ENCODE results near the gene ROR2.
A peak's percentile ranks its signal among the peaks of the same experiment; 100 is the strongest.

ROR2 gene

GRCh38 chr9:91714874-91715615, 235.0 kb downstream of the ROR2 start:
- DNase-seq (ENCODE audit: low spot score) = no peak

DNA sequence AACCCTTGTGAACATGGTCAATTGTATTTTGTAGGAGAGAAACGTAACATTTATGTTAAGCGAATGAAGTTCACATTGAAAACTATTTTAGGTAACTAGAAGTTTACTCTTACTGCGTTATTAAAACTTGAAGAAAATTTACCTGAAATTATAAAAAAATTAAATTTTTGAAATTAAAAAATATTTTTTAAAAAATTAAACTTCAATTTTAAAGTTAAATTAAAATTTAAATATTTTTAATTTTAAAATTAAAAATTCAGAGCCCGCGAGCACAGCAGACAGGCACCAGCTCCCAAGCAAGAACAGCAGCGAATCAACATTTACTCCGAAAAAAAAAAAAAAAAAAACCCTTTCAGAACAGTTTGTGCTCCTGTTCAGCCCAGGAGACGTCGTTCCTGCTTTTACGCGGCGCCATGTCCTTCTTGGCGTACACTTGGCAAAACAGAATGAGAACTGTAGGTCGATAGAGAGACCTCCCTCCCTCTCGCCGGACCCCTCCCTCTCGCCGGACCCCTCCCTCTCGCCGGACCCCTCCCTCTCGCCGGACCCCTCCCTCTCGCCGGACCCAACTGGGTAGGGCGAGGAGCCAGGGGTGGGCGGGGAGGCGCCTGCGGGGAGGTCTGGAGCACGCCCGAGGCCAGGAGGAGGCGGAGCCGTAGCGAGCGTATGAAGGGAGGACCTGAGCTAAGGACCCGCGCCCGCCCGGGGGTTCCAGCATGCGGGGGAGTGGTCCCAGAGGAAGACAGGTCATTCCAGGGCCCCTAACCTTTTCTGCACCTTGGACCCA, 235.8 kb downstream of the ROR2 start:
- DNase-seq (ENCODE audit: low spot score) = peak; percentile 54

DNA sequence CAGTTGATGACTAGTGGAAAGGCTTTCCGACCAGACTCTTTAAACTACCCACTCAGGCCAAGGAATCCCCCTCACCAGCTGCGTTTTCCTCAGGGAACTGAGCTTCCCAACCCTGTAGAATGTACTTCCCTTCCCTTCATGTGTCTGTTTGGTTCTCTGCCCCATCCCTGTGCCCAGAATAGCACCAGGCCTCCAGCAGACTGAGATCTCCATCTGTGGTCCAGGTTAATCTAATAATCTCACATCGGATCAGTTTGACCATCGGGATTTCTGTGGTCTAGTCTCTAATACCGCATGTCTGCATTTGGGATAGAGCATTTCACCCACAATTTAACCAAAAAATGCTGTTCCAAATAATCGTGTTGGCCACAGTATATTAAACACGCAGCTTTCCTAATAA, 237.2 kb downstream of the ROR2 start:
- DNase-seq (ENCODE audit: low spot score) = no peak

- DNase-seq (ENCODE audit: low spot score) = no peak
Observed at GRCh38 chr9:91711755-91712601, 238.1 kb downstream of the ROR2 start.

- no peak for DNase-seq (ENCODE audit: low spot score)
Observed at GRCh38 chr9:91710158-91710557, 239.9 kb downstream of the ROR2 start.

DNA sequence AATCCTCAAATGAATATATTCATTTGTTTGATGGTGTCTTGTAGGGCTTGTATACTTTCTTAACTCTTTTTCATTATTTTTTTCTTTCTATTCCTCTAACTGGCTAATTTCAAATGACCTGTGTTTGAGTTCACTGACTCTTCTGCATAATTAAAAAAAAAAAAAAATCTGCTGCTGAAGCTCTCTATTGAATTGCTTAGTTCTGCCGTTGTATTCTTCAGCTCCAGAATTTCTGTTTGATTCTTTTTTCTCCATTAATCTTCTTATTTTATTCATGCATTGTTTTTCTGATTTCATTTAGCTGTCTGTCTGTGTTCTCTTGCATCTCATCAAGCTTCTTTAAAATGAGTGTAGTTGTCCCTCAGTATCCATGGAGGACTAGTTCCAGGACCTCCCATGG, 244.6 kb downstream of the ROR2 start:
- DNase-seq (ENCODE audit: low spot score) = no peak

- DNase-seq (ENCODE audit: low spot score) = no peak
Observed at GRCh38 chr9:91700475-91700874, 249.6 kb downstream of the ROR2 start.

- no peak for DNase-seq (ENCODE audit: low spot score)
Observed at GRCh38 chr9:91698266-91698665, 251.8 kb downstream of the ROR2 start.

DNA sequence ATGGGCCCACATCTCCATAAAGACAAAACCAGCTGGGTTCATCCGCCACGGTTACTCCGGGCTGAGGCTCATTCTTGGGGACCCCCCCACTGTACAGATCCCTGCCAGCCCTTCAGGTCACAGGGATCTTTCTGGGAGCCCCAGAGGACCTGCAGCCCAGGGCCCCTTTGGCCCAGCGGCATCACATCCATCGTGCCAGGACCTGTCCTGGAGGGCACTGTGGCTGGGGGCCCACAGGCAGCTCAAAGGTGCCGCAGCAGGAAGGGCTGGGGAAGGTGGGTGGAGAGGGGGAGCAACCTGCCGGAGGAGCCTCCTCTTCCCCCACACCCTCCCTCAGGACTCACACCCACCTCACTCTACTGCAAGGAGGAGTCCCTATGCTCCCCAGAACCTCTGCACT, 252.8 kb downstream of the ROR2 start:
- no peak for DNase-seq (ENCODE audit: low spot score)

GRCh38 chr9:91694081-91694870, 255.8 kb downstream of the ROR2 start:
- no peak for DNase-seq (ENCODE audit: low spot score)

GRCh38 chr9:91693226-91693625, 256.8 kb downstream of the ROR2 start:
- no peak for DNase-seq (ENCODE audit: low spot score)

GRCh38 chr9:91690540-91691249, 259.3 kb downstream of the ROR2 start:
- DNase-seq (ENCODE audit: low spot score) = no peak

GRCh38 chr9:91689006-91689405, 261.0 kb downstream of the ROR2 start:
- no peak for DNase-seq (ENCODE audit: low spot score)

- DNase-seq (ENCODE audit: low spot score) = no peak
Observed at GRCh38 chr9:91683269-91683668, 266.8 kb downstream of the ROR2 start.

- DNase-seq (ENCODE audit: low spot score) = no peak
Observed at GRCh38 chr9:91682806-91683205, 267.2 kb downstream of the ROR2 start.

GRCh38 chr9:91681461-91682305, 268.3 kb downstream of the ROR2 start:
- peak; percentile 73 for DNase-seq (ENCODE audit: low spot score)

DNA sequence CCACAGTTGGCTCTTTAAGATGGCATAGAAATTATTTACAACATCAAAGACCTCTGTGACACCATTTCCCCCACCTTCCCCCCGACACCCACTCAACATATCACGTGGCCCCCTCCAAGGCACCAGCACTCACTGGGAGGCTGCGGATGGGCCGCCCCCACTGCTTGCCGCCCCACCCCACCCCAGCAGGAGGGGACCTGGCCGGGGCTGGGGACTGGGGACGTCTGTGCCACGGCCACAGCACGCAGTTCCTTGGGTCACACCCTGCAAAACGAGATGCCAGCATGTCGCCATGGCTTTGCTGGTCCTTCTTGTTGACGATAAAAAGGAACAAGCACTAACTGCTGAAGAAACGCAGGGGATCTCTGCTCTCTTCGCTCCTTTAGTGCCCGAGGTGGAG, 269.0 kb downstream of the ROR2 start:
- no peak for DNase-seq (ENCODE audit: low spot score)

- DNase-seq (ENCODE audit: low spot score) = no peak
Observed at GRCh38 chr9:91680106-91680505, 269.9 kb downstream of the ROR2 start.

DNA sequence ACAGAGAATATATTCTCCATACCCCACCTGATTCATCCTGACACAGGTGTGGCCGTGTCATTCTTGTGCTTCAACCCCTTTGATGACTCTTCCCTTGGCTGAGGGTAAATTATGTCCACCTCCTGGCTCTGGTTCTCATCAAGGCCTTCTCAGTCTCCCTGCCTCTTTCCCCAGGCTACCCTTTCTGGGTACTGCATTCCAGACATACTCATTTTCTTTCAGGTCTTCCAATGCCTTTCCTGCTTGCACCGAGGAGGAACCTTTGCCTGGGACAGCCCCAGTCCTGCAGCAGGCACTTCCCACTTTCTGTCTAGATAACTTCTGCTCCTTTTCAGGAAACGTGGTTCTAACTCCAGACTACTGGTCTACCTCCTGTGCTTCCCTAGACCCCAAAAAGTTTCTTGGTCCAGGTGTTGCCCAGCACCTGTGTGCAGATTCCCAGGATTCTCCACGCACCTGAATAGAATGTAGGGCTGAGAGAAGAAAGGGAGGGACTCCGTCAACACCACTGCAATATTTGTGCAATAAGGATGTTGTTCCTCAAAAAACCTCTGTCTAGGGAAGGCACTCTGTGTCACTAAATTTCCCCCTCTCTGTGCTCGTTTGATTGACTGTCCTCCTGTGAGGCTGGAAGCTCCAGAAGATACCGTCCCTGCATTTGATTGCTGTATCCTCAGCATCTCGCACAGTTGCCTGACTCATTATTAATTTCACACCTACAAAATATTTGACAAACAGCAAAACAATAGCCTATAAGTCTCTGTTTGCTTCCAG, 271.0 kb downstream of the ROR2 start:
- no peak for DNase-seq (ENCODE audit: low spot score)

Data from LoVo (cell line).